ENCODE data around the gene RPRD1A.
A peak's percentile ranks its signal among the peaks of the same experiment; 100 is the strongest.
"Not testable (repeated sequence)": the region's sequence is repeated elsewhere in the genome, so short reads cannot be mapped to it uniquely, and the experiment has no call there.

The RPRD1A gene

GRCh38 chr18:36083729-36084128 lies 16.4 kb upstream of the RPRD1A start:
- in situ Hi-C loops (cut with HindIII; ENCODE audit: low pct_ligation_motif_present, low pct_unique_long_range_greater_than_20kb, low sequenced_read_pairs): no loop called here
- DNase-seq: no peak

- in situ Hi-C loops (cut with HindIII; ENCODE audit: low pct_ligation_motif_present, low pct_unique_long_range_greater_than_20kb, low sequenced_read_pairs); DNase-seq: not testable (repeated sequence)
Observed at GRCh38 chr18:36081118-36081517, 13.8 kb upstream of the RPRD1A start.

- DNase-seq: peak; percentile 5
- in situ Hi-C loops (cut with HindIII; ENCODE audit: low pct_ligation_motif_present, low pct_unique_long_range_greater_than_20kb, low sequenced_read_pairs): no loop called here
Observed at GRCh38 chr18:36078751-36079529, 11.6 kb upstream of the RPRD1A start.

GRCh38 chr18:36077764-36078163 lies 10.4 kb upstream of the RPRD1A start:
- in situ Hi-C loops (cut with HindIII; ENCODE audit: low pct_ligation_motif_present, low pct_unique_long_range_greater_than_20kb, low sequenced_read_pairs); DNase-seq: not testable (repeated sequence)

- in situ Hi-C loops (cut with HindIII; ENCODE audit: low pct_ligation_motif_present, low pct_unique_long_range_greater_than_20kb, low sequenced_read_pairs): no loop called here
- DNase-seq: peak; percentile 55
Observed at GRCh38 chr18:36075862-36076587, 8.7 kb upstream of the RPRD1A start.

- in situ Hi-C loops (cut with HindIII; ENCODE audit: low pct_ligation_motif_present, low pct_unique_long_range_greater_than_20kb, low sequenced_read_pairs): no loop called here
Observed at GRCh38 chr18:36074435-36074834, 7.1 kb upstream of the RPRD1A start.

GRCh38 chr18:36073676-36074075 lies 6.3 kb upstream of the RPRD1A start:
- in situ Hi-C loops (cut with HindIII; ENCODE audit: low pct_ligation_motif_present, low pct_unique_long_range_greater_than_20kb, low sequenced_read_pairs): no loop called here

More at GRCh38 chr18:36074435-36074834, 7.1 kb upstream of the RPRD1A start:
- DNase-seq: no peak

GRCh38 chr18:36072406-36072805 lies 5.0 kb upstream of the RPRD1A start:
- in situ Hi-C loops (cut with HindIII; ENCODE audit: low pct_ligation_motif_present, low pct_unique_long_range_greater_than_20kb, low sequenced_read_pairs); DNase-seq: not testable (repeated sequence)

More at GRCh38 chr18:36073676-36074075, 6.3 kb upstream of the RPRD1A start:
- no peak for DNase-seq

- in situ Hi-C loops (cut with HindIII; ENCODE audit: low pct_ligation_motif_present, low pct_unique_long_range_greater_than_20kb, low sequenced_read_pairs): no loop called here
- peak; percentile 11 for DNase-seq
Observed at GRCh38 chr18:36066686-36067054, 689 bp downstream of the RPRD1A start.

- in situ Hi-C loops (cut with HindIII; ENCODE audit: low pct_ligation_motif_present, low pct_unique_long_range_greater_than_20kb, low sequenced_read_pairs): no loop called here
- DNase-seq: no peak
Observed at GRCh38 chr18:36066001-36066400, 1.4 kb downstream of the RPRD1A start.

GRCh38 chr18:36064809-36065079 lies 2.6 kb downstream of the RPRD1A start:
- in situ Hi-C loops (cut with HindIII; ENCODE audit: low pct_ligation_motif_present, low pct_unique_long_range_greater_than_20kb, low sequenced_read_pairs); DNase-seq: not testable (repeated sequence)

GRCh38 chr18:36064027-36064808 lies 3.1 kb downstream of the RPRD1A start:
- in situ Hi-C loops (cut with HindIII; ENCODE audit: low pct_ligation_motif_present, low pct_unique_long_range_greater_than_20kb, low sequenced_read_pairs): no loop called here
- no peak for DNase-seq

GRCh38 chr18:36058674-36059073 lies 8.7 kb downstream of the RPRD1A start:
- no peak for DNase-seq
- in situ Hi-C loops (cut with HindIII; ENCODE audit: low pct_ligation_motif_present, low pct_unique_long_range_greater_than_20kb, low sequenced_read_pairs): no loop called here

- in situ Hi-C loops (cut with HindIII; ENCODE audit: low pct_ligation_motif_present, low pct_unique_long_range_greater_than_20kb, low sequenced_read_pairs): no loop called here
- no peak for DNase-seq
Observed at GRCh38 chr18:36051760-36052159, 15.6 kb downstream of the RPRD1A start.

GRCh38 chr18:36050479-36050878 lies 16.9 kb downstream of the RPRD1A start:
- no peak for DNase-seq
- in situ Hi-C loops (cut with HindIII; ENCODE audit: low pct_ligation_motif_present, low pct_unique_long_range_greater_than_20kb, low sequenced_read_pairs): no loop called here

- no peak for DNase-seq
- in situ Hi-C loops (cut with HindIII; ENCODE audit: low pct_ligation_motif_present, low pct_unique_long_range_greater_than_20kb, low sequenced_read_pairs): no loop called here
Observed at GRCh38 chr18:36047521-36047920, 19.8 kb downstream of the RPRD1A start.

GRCh38 chr18:36046898-36047297 lies 20.5 kb downstream of the RPRD1A start:
- in situ Hi-C loops (cut with HindIII; ENCODE audit: low pct_ligation_motif_present, low pct_unique_long_range_greater_than_20kb, low sequenced_read_pairs): no loop called here
- DNase-seq: no peak

GRCh38 chr18:36045241-36045991 lies 21.9 kb downstream of the RPRD1A start:
- DNase-seq: no peak
- in situ Hi-C loops (cut with HindIII; ENCODE audit: low pct_ligation_motif_present, low pct_unique_long_range_greater_than_20kb, low sequenced_read_pairs): no loop called here

GRCh38 chr18:36043153-36043552 lies 24.2 kb downstream of the RPRD1A start:
- in situ Hi-C loops (cut with HindIII; ENCODE audit: low pct_ligation_motif_present, low pct_unique_long_range_greater_than_20kb, low sequenced_read_pairs): no loop called here
- no peak for DNase-seq

All from ACHN (cell line).